ENCODE data around the gene UMAD1. TPM values are rescaled to one million over a fixed set of nuclear protein-coding genes. Genes with fewer than 3 reads are reported as not detected.

UMAD1 gene
- total RNA-seq, 1 donor from 2014 or later = 13.9 TPM

DNA sequence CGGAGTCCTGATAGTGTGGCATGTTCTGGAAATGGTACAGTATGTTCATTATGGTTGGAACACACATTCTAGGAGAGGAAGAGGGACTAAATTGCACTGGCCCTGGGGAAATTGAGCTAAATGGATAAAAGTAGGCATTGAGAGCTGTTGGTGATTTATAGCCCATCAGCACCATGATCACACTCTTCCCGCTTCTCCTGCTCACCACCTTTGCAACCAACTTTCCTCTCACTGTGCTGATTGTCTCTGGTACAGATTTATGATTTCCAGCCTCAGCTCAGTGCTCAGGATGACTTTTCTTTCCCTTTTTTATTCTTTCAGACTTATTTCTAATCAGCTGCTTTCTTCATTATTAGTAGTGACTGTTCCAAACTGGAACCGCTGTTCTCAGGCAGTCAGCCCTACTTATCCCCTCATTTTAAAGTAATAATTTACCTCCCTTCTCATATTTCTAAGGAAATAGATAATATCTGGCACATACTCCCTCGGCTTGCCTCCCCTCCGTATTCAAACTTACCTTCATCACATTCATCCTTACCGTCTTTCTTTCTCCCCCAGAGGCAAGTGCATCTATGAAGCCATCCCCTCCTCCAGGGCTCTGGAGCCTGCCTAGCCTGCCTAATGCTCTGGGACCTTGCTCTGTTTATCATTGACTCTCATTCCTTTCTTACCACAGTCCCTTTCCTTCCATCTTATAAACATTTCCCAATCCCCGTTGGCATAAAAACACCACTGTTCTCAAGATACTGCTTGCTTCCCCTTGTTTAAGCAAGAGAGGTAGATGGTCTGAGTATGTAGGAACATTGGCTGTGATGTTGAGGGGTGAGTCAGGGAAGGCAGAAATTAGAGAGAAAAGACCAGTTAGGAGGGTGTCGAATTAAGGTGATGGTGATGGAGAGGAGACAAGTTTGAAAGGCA is 129.4 kb downstream of the UMAD1 start:
- H3K27ac Mint-ChIP-seq = no peak overlapping the region
- H3K9me3 Mint-ChIP-seq = no peaks in the 10 kb centered on the region
- H3K4me1 Mint-ChIP-seq = peaks cover 44% of the 10 kb centered on the region
- TF ChIP-seq, protein P1, sequence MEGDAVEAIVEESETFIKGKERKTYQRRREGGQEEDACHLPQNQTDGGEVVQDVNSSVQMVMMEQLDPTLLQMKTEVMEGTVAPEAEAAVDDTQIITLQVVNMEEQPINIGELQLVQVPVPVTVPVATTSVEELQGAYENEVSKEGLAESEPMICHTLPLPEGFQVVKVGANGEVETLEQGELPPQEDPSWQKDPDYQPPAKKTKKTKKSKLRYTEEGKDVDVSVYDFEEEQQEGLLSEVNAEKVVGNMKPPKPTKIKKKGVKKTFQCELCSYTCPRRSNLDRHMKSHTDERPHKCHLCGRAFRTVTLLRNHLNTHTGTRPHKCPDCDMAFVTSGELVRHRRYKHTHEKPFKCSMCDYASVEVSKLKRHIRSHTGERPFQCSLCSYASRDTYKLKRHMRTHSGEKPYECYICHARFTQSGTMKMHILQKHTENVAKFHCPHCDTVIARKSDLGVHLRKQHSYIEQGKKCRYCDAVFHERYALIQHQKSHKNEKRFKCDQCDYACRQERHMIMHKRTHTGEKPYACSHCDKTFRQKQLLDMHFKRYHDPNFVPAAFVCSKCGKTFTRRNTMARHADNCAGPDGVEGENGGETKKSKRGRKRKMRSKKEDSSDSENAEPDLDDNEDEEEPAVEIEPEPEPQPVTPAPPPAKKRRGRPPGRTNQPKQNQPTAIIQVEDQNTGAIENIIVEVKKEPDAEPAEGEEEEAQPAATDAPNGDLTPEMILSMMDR (IDR thresholded peaks at IDR 0.05) = no peak
- H3K36me3 Mint-ChIP-seq (ENCODE audit: low read depth) = no peaks in the 10 kb centered on the region
- CTCF ChIA-PET = interaction anchor here (1.1 kb wide), 1 partner anchor 420 kb away, joined by 3 read pairs; no protein-coding TSS in a partner anchor
- ATAC-seq (ENCODE audit: low read depth) (no peak), DNase-seq (no peak)
- no peaks in the 10 kb centered on the region for H3K27me3 Mint-ChIP-seq
- no peak overlapping the region for H3K4me3 Mint-ChIP-seq
- POLR2A ChIA-PET = interaction anchor here (0.5 to 0.6 kb wide), 2 partner anchors 126 to 132 kb away, joined by 5 to 13 read pairs; no protein-coding TSS in a partner anchor
- intact Hi-C loops (cut with micrococcal nuclease) = no loop called here

GRCh38 chr7:7771452-7771851 is 130.9 kb downstream of the UMAD1 start:
- ChIA-PET POLR2A (interaction anchor here (1.0 kb wide), 1 partner anchor 9 kb away, joined by 3 read pairs; no protein-coding TSS in a partner anchor), CTCF (interaction anchor here (1.4 kb wide), 1 partner anchor 11 kb away, joined by 3 read pairs; no protein-coding TSS in a partner anchor)
- no peak overlapping the region for H3K4me3 Mint-ChIP-seq
- intact Hi-C loops (cut with micrococcal nuclease) = no loop called here
- H3K36me3 Mint-ChIP-seq (ENCODE audit: low read depth) = no peaks in the 10 kb centered on the region
- no peaks in the 10 kb centered on the region for H3K9me3 Mint-ChIP-seq
- TF ChIP-seq, protein P1 (IDR thresholded peaks at IDR 0.05) = no peak
- no peaks in the 10 kb centered on the region for H3K27me3 Mint-ChIP-seq
- no peak for ATAC-seq (ENCODE audit: low read depth)
- DNase-seq = no peak
- no peak overlapping the region for H3K27ac Mint-ChIP-seq
- peaks cover 46% of the 10 kb centered on the region for H3K4me1 Mint-ChIP-seq

DNA sequence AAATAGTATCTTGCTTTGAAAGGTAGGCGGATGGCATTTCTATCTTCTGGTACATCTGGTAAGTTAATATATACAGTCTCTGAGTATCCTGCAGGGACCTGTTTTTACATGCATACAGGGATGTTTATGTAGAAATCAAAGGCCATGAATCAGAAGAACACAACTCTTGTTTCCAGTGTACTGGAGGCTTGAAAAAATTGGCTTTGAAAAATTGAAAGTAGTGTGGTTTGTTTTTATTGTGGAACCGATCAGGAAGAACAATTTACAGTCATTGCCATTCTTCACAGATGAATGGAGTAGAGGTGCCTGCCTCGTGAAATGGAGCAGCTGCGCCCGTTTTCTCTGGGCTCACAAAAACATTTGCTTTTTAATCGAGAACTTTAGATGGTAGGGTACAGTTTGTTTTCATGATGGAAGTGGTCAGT is 131.9 kb downstream of the UMAD1 start:
- peak overlapping the region; percentile 84 for H3K4me3 Mint-ChIP-seq
- ATAC-seq (ENCODE audit: low read depth) (peak; percentile 78), DNase-seq (no peak)
- ChIA-PET CTCF (interaction anchor here (1.5 to 2.0 kb wide), 2 partner anchors 12 to 418 kb away, joined by 3 to 7 read pairs; no protein-coding TSS in a partner anchor), POLR2A (interaction anchor here (0.7 to 2.0 kb wide), 7 partner anchors 11 to 198 kb away, joined by 3 to 8 read pairs (median 5); partner anchors contain the start of gene GLCCI1)
- no peaks in the 10 kb centered on the region for H3K36me3 Mint-ChIP-seq (ENCODE audit: low read depth)
- H3K27ac Mint-ChIP-seq = peak overlapping the region; percentile 93
- no peaks in the 10 kb centered on the region for H3K27me3 Mint-ChIP-seq
- H3K9me3 Mint-ChIP-seq = no peaks in the 10 kb centered on the region
- TF ChIP-seq, protein P1 (IDR thresholded peaks at IDR 0.05) = no peak
- H3K4me1 Mint-ChIP-seq = peaks cover 46% of the 10 kb centered on the region
- intact Hi-C loops (cut with micrococcal nuclease) = loop anchor here (1.0 to 2.0 kb wide), 2 partner anchors 10 to 44 kb away; no protein-coding TSS in a partner anchor

GRCh38 chr7:7773334-7774309 is 133.1 kb downstream of the UMAD1 start:
- H3K4me3 Mint-ChIP-seq = peak overlapping the region; percentile 49
- ATAC-seq (ENCODE audit: low read depth) = peak; percentile 62
- H3K4me1 Mint-ChIP-seq = peaks cover 51% of the 10 kb centered on the region
- TF ChIP-seq, protein P1 (IDR thresholded peaks at IDR 0.05) = no peak
- no peaks in the 10 kb centered on the region for H3K9me3 Mint-ChIP-seq
- ChIA-PET POLR2A (interaction anchor here (0.6 to 2.0 kb wide), 10 partner anchors 8 to 1760 kb away, joined by 3 to 8 read pairs (median 3); partner anchors contain the start of gene GLCCI1), CTCF (interaction anchor here (0.6 to 2.0 kb wide), 4 partner anchors 10 to 417 kb away, joined by 3 to 7 read pairs (median 4); no protein-coding TSS in a partner anchor)
- H3K27me3 Mint-ChIP-seq = no peaks in the 10 kb centered on the region
- no peaks in the 10 kb centered on the region for H3K36me3 Mint-ChIP-seq (ENCODE audit: low read depth)
- intact Hi-C loops (cut with micrococcal nuclease) = loop anchor here (2.0 kb wide), 2 partner anchors 15 to 43 kb away; no protein-coding TSS in a partner anchor
- H3K27ac Mint-ChIP-seq = peak overlapping the region; percentile 93
- DNase-seq = no peak

All from activated B cell treated with CpG ODN at 0.5 μM for 24 hours (primary cell).